HG03064 (cell line): ENCODE data around the gene PLCG1.
"Not testable (repeated sequence)": the region's sequence is repeated elsewhere in the genome, so short reads cannot be mapped to it uniquely, and the experiment has no call there.

Experiments used
- ATAC-seq: cut with Tn5 transposase; IDR thresholded peaks from one replicate; pipeline ENCODE4 v1.9.1; 2021; ENCODE audit warnings: low read depth; ENCODE audit not compliant: unreplicated experiment

Gene PLCG1

GRCh38 chr20:41136680-41137613 is at the start of gene PLCG1:
TSS of gene PLCG1 (plus strand) at chr20:41137543. CDS start at chr20:41137642, 99 bp downstream.
- ATAC-seq = peak; percentile 57

- ATAC-seq = no peak
These were observed 49.6 kb upstream of the PLCG1 start for GRCh38 chr20:41087777-41088176.

- no peak for ATAC-seq
These were observed 47.8 kb upstream of the PLCG1 start for GRCh38 chr20:41089555-41089954.

DNA sequence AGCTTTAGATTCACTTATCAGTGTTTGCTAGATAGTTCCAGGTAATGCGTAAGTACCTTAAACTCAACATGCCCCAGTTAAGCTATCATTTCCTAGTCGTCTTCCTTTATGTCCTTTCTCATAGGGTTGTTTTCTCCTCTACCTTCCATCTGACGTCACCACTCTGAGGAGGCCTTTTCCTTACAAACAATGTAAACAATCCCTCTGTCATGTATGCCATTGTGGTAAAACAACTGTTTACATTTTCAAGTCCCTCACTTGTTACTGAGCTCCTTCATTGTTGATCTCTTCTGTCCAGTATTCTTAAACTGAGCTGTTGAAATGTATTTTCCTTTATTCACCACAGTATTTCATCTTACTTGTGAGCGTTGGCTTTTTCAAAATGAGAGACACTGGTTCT is 45.4 kb upstream of the PLCG1 start:
- ATAC-seq = no peak

GRCh38 chr20:41094353-41095055 is 42.8 kb upstream of the PLCG1 start:
- ATAC-seq = no peak

- ATAC-seq = no peak
These were observed 42.0 kb upstream of the PLCG1 start for GRCh38 chr20:41095110-41095969.

GRCh38 chr20:41098703-41099250 is 38.6 kb upstream of the PLCG1 start:
- no peak for ATAC-seq

DNA sequence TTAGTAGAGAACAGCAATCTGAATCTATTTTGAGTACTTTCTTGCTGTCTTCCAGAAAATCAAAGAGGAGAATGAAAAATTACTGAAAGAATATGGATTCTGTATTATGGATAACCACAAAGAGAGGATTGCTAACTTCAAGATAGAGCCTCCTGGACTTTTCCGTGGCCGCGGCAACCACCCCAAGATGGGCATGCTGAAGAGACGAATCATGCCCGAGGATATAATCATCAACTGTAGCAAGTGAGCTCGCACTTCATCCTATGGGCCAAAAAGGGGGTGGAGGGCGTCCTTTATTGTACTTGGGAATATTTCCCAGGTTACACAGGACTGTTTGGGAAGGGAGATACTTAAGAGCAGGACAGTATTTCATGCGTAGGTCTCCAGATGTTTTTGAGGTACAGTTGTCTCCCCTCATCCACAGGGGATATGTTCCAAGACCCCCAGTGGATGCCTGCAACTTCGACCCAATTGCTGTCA is 37.3 kb upstream of the PLCG1 start:
- ATAC-seq = no peak

DNA sequence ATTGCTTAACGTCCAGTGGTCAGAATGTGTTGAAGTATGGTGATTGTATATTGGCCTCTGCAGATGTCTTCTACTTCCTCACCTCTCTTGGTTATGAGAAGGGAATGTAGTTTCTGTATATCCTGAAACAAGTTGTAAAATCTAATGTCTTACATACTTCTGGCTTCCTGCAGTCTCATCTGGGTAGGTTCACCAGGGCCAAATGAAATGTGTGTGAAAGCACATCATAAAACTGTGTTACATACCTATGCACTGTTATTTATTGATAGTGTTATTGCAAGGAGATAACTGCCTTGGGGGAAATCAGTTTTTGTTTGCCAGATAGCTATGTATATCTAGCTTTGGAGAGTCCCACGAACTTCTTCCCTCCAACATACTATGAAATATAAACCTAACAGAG is 35.7 kb upstream of the PLCG1 start:
- no peak for ATAC-seq

DNA sequence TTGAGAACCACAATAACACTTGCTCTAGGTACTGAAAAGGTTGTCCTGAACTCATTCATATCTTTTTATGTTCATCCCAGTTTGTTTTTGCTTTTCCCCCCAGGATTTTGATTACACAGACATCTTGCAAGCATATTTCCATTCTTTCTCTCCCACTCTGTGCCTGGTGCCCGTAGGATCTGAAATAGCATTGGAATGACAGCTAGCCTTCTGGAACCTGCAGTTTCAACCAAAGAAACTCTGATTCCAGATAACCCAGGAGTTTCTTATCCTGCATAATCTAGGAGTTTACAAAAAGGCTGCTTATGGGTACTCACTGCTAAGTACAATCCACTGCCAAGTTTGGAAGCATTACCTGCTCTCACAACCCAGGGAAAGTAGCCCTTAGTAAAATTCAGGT is 28.8 kb upstream of the PLCG1 start:
- no peak for ATAC-seq

DNA sequence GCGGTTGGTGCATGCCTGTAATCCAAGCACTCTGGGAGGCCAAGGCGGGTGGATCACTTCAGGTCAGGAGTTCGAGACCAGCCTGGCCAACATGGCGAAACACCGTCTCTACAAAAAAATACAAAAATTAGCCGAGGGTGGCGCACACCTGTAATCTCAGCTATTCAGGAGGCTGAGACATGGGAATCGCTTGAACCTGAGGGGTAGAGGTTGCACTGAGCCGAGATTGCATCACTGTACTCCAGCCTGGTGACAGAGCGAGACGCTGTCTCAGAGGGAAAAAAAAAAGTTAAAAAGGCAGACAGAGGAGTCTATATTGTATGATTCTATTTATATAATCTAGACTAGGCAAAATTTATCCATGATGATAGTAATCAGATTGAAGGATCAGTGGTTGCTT is 27.3 kb upstream of the PLCG1 start:
- no peak for ATAC-seq

- ATAC-seq = no peak
These were observed 26.3 kb upstream of the PLCG1 start for GRCh38 chr20:41110930-41111577.

- no peak for ATAC-seq
These were observed 25.8 kb upstream of the PLCG1 start for GRCh38 chr20:41111578-41111951.

DNA sequence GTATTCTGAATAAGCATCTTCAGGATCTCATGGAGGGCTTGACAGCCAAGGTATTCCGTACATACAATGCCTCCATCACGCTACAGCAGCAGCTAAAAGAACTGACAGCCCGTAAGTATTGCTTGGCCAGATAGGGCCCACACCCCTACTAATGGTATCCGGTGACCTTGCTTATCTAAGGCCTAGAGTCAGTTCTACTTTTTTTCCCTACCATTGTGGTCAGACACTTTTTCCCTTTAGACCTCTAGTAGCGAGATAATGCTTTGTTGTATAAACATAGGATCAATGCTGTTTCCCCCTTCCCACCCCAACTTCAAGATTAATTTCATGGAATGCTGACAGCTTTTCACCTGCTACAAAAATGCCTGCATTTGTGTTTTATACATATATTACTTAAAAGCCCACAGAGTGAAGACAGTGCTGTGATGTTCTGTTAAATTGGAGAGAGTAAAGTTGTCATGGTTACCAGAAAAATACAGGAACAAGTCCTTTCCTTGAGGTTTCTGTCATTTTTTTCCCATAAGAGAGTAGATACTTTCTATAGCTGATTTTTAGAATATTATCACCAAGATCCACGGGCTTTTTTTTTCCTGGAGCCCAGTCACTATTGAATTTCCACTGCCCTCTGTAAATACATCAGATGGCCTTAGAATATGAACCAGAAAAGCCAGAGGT is 20.9 kb upstream of the PLCG1 start:
- no peak for ATAC-seq

- ATAC-seq = not testable (repeated sequence)
These were observed 19.2 kb upstream of the PLCG1 start for GRCh38 chr20:41118159-41118558.

DNA sequence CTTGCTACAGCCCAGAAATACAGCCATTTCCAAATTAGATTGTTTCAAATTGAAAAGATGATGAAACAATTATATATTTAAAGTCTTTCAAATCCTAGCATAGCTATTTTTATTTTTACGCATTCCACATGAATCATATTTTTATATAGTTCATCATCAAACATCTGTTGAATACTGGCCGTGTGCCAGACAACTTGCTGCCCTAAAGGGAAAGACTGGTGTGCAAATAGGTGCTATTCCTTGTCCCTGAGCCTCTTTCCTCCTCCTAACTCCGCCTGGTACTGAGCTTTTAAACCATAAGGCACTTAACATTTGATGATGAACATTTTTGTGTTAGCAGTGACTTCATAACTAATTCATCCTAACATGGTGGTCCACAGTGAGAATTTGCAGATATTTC is 18.7 kb upstream of the PLCG1 start:
- ATAC-seq = no peak

GRCh38 chr20:41119614-41120561 is 17.5 kb upstream of the PLCG1 start:
- ATAC-seq = no peak

DNA sequence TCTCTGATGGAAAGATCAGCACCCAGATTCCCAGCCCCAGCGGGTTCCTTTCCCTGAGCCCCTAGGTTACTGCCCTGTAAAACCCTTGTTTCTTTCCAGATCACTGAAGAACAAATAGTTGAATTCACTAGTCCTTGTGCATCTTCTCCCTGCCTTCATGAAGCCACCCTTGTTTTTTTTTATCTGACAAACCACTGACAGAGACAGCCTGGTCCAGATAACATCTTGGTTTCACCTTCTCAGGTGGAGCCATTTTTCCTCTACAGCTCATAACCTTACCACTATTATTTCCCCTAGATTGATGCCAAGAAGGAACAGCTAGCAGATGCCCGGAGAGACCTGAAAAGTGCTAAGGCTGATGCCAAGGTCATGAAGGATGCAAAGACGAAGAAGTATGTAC is 15.9 kb upstream of the PLCG1 start:
- ATAC-seq = no peak
